GM12872 (cell line): ENCODE results near the gene IL15.

Experiments used
- CTCF ChIP-seq: IDR thresholded peaks from 3 replicates; pipeline ENCODE4 v1.5.1; 2011; ENCODE audit warnings: low read depth, mild to moderate bottlenecking, low read length, moderate library complexity; ENCODE audit not compliant: insufficient read depth

Gene IL15

GRCh38 chr4:141660880-141661279 lies 24.5 kb downstream of the IL15 start:
- no peak for TF ChIP-seq CTCF

DNA sequence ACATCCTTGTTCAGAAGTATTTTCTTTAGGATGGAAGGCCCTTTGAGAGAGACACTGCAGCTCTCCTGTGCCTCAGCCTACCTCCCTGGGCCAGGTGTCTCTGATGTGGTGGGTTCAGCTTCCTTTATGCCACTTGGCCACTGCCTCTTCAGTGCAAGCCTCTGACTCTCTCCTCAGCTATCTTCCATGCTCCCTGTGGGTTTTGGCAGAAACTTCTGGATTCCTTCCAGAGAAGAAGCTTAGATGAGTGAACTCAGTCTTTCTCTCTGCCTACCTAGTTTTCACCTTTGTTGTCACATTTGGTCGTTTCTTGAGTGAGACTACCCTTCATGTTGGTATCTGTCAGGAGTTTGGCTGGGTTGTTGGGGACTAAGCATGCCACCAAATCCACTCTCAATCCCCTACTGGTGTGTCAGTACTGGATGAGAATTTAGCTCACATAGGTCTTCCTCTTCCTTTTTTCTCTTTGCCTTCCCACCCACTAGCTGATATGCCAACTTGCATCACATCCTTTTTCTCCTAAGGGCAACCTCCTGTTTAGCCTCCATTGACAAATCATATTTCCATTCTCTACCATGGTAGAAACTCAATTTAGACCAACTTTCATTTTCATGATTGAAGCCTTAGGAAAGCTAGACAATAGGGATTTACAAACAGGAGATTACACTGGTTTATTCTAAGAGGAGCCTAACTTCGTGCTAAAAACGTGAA lies 32.0 kb downstream of the IL15 start:
- no peak for TF ChIP-seq CTCF

GRCh38 chr4:141669501-141669900 lies 33.1 kb downstream of the IL15 start:
- no peak for TF ChIP-seq CTCF

- no peak for TF ChIP-seq CTCF
Observed at GRCh38 chr4:141675384-141675783, 39.0 kb downstream of the IL15 start.

DNA sequence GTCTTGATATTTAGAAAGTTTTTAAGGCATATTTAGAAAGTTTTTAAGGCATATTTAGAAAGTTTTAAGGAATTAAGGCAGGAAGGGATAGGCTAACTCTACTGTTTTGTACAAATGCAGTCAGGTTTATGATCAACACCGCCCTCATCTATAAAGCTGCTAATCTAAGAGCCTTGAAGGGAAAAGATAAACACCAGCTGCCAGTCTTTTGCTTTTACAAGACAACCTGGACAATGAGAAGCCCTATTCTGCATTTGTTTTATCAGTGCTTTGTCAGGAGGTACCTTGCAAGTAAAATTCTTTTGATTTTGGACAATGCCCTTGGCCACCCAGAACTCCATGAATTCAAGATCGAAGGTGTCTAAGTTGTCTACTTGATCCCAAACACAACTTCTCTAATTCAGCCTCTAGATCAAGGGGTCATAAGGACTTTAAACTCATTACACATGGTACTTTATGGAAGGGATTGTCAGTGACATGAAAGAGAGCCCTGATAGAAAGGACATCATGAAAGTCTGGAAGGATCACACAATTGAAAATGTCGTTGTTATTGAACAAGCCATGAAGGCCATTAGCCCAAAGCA lies 39.8 kb downstream of the IL15 start:
- no peak for TF ChIP-seq CTCF

GRCh38 chr4:141680060-141680459 lies 43.7 kb downstream of the IL15 start:
- TF ChIP-seq CTCF: no peak

DNA sequence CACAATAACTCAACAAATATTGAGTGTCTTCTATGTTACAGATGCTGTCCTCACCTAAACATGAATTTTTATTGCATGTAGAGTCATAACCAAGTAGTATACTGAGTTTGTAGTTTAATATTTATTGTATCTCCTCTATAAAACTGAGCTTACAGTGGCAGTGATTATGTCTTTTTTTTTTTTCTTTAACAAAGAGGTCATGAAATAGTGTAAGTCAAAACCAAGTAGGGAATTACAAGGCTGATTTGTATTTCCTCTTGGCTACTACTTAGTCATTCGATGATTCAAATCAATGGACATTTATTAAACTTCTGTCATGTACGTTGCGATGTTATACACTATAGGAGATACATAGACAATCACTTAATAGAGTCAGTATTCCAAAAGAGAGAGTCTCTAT lies 48.4 kb downstream of the IL15 start:
- no peak for TF ChIP-seq CTCF
